NCI-H1105 (cell line): ENCODE data around the gene PLCH2.

Source experiments
- DNase-seq: peaks from one replicate; lab custom pipeline; 2025; lab: John Stamatoyannopoulos, UW

PLCH2 gene

DNA sequence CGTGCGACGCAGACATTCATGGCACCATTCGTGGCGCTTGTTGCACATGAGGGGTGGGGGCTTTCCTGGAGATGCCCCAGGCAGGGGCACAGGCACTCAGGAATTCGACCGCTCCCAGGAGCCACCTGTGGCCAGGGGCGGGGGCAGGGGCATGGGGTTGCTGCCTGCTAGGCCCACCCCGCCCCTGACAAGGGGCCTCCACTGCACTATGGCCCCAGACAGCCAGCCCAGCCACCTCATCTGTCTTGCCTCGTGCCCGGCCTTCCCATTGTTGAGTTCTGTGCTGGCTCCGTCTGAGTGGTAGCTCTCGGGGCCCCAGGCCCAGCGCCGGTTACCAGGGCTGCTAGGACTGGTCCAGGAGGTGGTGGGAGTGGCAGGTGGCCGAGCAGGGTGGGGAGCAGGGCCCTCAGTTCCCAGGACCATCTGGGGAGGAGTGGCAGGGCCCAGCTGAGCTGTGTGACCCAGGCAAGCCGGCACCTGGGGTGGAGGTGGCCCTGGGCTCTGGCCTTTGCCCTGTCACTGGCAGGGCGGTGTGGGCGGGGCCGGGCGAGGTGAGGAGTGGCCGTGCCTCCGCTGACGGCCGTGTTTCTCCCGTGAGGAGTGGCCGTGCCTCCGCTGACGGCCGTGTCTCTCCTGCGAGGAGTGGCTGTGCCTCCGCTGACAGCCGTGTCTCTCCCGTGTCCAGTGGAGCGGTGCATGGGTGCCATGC lies 1.9 kb downstream of the PLCH2 start:
- DNase-seq: no peak

DNA sequence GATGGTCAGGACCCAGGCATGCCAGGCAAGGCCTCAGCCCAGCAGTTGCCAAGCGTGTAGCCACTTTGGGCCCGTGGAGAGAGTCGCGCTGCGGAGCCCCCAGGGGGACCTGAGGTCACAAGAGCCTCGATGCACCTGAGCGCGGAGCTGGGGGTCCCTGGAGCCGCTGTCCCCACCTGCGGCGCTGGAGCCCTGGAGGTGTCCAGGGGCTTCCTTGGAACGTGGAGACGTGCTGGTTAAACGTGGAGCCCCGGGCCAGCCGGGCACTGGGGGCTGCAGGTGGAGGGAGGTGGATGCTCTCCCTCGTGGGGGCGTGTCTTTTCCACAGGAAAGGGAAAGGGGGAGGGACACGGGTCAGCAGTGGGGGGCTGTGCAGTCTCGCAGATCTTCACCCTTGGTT lies 3.1 kb downstream of the PLCH2 start:
- DNase-seq: no peak

GRCh38 chr1:2479618-2480017 lies 3.5 kb downstream of the PLCH2 start:
- no peak for DNase-seq

DNA sequence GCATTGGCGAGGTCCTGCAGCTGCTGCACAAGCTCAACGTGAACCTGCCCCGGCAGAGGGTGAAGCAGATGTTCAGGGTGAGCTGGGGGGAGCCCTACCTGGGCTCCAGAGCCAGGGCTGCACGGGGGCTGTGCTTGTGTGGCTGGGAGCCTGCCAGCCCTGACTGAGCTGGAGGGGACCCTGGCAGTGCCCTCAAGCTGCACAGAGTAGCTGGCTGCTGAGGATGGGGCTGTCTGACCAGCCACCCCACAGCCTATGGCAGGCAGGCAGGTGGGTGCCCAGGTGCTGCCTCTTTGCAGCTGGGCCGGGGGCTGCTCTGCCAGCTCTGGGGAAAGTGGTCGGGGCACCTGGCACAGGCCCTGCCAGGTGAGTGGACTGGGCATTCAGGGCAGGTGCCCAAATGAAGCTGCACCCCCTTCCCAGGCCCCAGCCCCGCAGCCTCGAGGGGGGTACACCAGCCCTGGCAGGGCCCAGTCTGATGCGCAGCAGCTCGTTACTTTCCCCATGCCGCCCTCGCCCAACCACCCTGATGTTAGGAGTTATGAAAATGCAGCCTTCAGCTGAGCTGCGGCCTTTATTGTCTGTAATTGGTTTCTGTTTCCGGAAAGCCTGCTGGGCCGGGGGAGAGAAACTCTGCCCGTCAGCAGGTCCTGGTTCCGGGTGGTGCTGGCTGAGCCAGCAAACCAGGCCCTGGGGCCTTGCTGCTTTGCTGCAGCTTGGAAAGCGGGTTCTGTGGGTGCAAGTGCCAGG lies 4.3 kb downstream of the PLCH2 start:
- DNase-seq: no peak

- DNase-seq: no peak
Observed at GRCh38 chr1:2480986-2481364, 4.9 kb downstream of the PLCH2 start.

DNA sequence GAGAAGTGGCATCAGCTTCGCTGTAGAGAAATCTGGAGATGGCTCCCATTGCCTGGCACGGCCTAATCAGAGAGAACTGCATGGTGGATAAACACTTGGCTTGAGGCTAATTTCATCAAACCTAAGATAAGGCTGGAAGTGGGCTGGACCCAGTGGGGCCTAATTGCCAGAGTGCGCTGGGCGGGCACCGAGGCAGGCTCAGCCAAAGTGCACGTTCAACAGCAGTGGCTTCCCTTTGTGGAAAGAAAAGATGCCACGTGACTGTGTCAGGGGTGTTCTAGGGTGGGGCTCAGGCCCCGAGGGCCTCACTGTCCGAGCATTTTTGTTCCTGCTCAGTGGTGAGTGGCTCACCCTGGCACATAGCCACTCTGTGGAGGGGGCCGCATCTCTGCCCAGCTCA lies 5.8 kb downstream of the PLCH2 start:
- no peak for DNase-seq

DNA sequence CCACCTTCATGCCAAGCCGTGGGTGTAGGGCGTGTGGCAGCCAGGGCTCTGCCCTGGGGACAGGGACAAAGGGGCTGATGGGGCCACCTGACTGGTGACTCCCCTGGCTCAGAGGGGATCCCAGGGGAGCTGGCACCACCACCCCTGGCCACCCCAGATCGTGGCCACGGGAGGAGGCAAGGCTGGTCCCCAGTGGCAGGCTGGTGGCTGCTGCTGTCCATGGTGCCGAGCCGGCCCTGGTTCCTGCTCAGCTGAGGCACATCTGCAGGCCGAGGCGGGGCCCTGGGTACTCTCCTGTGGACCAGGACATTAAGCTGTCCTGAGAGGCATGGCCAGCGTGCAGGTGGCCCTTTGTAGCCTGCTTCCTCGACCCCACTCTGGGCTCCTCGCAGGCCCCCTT lies 6.5 kb downstream of the PLCH2 start:
- DNase-seq: no peak

GRCh38 chr1:2483026-2483425 lies 6.9 kb downstream of the PLCH2 start:
- DNase-seq: no peak

GRCh38 chr1:2483970-2484369 lies 7.9 kb downstream of the PLCH2 start:
- DNase-seq: no peak

- DNase-seq: no peak
Observed at GRCh38 chr1:2486041-2486440, 10.0 kb downstream of the PLCH2 start.

GRCh38 chr1:2486558-2486957 lies 10.5 kb downstream of the PLCH2 start:
- no peak for DNase-seq

DNA sequence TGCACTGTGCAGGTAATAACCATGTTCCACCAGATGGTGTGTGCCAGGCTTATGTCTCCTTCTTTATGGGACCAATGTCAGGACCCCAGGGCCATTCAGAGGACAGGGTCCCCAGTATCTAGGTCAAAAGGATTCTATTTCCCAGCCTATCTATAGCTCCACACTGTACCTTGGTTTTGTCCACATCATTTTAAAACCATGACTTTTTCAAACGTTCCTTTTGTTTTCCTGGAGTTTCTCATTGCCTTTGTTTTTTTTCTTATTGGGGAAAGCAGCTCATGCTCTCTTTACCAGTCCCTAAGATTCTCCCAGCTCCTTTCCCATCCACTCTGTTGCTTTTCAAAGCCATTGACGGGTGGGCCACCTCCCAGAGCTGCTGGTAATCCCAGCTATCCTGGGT lies 12.6 kb downstream of the PLCH2 start:
- DNase-seq: no peak

DNA sequence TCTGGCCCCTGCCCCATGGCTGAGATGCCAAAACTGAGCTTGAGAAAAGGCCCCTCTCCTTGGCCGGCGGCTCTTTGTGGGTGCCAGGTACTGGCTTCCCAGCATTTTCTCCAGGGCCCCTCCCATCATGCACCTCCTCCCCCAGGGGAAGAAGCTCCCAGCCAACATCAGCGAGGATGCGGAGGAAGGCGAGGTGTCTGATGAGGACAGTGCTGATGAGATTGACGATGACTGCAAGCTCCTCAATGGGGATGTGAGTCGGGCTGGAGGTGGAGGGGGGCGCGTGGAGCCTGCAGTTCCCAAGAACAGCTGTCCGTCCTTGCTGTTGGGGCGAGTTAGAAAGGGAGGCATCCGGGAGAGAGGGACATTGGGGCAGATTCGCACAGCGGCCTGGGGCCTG lies 13.5 kb downstream of the PLCH2 start:
- no peak for DNase-seq

- DNase-seq: no peak
Observed at GRCh38 chr1:2492091-2492490, 16.0 kb downstream of the PLCH2 start.

- no peak for DNase-seq
Observed at GRCh38 chr1:2493218-2493617, 17.1 kb downstream of the PLCH2 start.

DNA sequence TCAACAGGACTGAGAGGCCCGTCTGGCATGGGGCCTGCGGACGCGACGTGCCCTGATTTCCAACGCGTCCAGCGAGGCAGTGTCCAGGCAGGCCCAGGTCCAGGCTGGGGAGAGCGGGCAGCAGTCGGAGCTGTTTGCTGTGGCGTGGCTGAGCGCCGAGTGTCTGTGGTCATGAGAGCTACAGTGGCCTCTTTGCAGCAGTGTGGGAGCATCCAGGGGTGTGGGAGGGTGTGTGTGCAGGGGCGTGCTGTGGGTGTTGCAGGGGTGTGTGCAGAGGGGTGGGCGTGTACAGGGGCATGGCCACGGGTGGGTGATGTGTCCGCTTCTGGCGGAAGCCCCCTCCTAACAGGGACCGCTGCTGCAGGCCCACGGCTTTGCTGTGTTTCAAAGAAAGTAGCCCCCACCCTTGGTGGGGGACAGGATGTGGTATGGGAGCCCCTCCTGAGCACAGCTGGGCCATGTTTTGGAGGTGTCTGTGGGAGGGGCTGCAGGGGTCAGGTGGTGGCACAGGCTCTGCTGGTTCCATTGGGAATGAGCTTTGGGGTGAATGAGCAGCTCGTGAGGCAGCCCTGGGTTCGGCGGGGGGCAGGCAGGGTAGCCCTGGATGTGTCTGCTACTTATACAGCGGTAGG lies 17.7 kb downstream of the PLCH2 start:
- no peak for DNase-seq

GRCh38 chr1:2494323-2494693 lies 18.2 kb downstream of the PLCH2 start:
- DNase-seq: no peak

DNA sequence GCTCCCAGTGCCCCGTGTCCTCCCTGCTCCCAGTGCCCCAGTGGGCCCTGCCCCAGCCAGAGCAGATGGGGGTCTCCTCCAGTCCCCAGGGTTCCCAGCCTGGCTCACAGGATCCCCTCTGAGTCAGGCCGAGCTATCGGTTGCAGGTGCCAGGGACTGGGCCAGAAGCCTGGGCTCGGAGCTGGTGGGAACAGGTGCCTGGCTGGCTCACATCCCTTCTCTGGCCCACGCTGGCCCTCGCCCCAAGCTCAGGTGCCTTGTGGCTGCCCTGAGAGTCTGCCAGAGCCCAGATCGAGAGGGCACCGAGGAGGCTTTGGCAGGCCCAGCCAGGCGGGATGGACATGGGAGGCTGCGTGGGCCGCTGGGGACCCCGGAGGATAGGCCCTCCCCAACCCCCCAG lies 18.9 kb downstream of the PLCH2 start:
- DNase-seq: no peak

DNA sequence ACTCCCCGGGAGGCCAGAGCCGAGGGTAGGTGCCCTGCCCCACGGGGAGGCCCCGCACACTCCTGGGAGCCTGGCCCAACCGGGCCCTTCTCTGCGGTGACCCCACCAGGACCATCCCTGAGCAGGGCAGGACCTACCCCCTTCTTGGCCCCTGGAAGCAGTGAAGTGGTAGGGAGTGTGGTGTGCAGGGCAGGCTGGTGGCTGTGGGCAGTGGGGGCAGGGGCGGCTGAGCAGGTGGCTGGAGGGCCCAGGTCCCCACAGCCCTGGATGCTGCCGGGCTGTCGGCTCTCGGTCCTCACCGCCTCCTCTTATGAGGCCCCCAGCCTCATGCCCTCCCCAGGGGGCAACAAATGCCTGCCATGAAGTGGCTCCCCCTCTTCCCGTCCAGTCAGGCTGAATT lies 19.5 kb downstream of the PLCH2 start:
- no peak for DNase-seq

DNA sequence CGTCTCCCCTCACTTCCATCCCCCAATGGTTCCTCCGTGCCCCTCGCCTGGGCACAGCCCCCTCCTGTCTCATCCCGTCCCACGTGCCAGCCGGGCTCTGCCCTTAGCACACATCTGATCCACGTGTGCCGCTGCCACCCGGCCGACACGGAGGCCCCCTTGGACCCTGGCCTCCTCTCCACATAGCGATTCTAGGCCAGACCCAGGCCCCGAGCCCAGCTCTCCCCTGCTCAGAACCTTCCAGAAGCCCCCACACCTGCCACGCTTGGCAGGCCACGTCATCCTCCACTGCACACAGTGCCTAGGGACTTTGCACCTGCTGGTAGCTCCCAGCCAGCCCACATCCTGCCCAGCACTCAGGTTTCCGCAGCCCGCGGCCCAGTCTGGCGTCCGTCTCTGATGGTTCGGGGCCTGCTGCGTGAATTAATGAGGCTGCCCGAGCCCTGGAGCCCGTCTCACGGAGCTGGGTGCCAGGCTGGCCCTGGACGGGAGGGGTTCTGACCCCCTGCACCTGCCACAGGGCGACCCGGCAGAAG lies 20.1 kb downstream of the PLCH2 start:
- no peak for DNase-seq

GRCh38 chr1:2496746-2497145 lies 20.7 kb downstream of the PLCH2 start:
- DNase-seq: no peak

DNA sequence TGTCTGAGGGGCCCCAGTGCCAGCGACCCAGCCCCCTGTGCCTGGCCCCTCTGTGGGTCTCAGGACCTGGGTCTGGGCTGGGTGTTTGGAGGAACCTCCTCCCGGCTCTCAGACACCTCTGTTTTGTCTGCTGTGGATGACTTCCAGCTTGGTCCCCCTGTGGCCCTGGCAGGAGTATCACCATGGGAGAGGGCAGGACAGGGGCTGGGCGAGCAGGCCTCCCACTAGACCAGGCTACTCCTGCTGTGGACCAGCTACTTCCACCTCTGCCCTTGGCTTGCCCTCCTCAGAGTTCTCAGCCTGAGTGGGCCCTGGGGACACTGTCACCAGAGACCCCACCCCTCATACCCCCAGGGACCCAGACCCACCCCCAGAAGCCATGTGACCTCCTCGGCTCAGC lies 21.8 kb downstream of the PLCH2 start:
- no peak for DNase-seq

DNA sequence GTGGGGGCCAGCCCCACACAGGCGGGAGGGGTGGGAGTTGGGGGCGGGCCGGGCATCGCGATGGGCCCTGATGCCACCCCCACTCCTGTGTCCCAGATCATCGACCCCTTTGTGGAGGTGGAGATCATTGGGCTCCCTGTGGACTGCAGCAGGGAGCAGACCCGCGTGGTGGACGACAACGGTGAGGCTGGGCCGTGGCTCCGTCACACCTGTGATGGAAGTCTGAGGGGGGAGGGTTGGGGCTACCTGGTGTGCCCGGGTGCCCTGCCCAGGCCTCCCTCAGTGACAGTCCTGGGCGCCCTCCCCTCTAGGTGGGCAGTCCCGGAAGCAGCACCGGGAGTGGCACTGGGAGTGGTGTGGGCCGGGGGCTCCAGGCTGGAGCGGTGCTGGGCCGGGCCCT lies 22.6 kb downstream of the PLCH2 start:
- DNase-seq: no peak
